Right lobe of liver (tissue), 6 donors: ENCODE data around the gene PLS1. TPM values are rescaled to one million over a fixed set of nuclear protein-coding genes. Genes with fewer than 3 reads are reported as not detected.
"Not testable (repeated sequence)": the region's sequence is repeated elsewhere in the genome, so short reads cannot be mapped to it uniquely, and the experiment has no call there.

Source experiments
- ATAC-seq, 4 donors: fragments of 200-7000 bp; cut with Tn5 transposase; one replicate each; pipeline ENCODE4 v1.9.1; 2020; ENCODE audit warnings: mild to moderate bottlenecking in 4 of 4, moderate library complexity in 4 of 4
- DNase-seq, 3 donors: peaks; one replicate each; pipeline ENCODE4 v3.0.0-alpha.2; 2020
- H3K27ac ChIP-seq, 3 donors: fragments of 200-600 bp; one replicate each; pipeline ENCODE4 v1.8.0; 2022
- H3K27me3 ChIP-seq, 2 donors: fragments of 200-600 bp; one replicate each; pipeline ENCODE4 v1.8.0; 2022
- H3K36me3 ChIP-seq, 4 donors: fragments of 200-600 bp; sonication (generic) in 1 of 4; one replicate each; pipeline versions ENCODE4 v1.5.1 to v1.8.0; 2017 to 2022; ENCODE audit warnings: control low read depth in 1 of 4
- H3K4me1 ChIP-seq, 4 donors: fragments of 200-600 bp; sonication (generic) in 1 of 4; one replicate each; pipeline versions ENCODE4 v1.5.1 to v1.8.0; 2017 to 2022; ENCODE audit warnings: control low read depth in 1 of 4
- H3K4me3 ChIP-seq, 3 donors: fragments of 200-600 bp; one replicate each; pipeline ENCODE4 v1.8.0; 2022
- H3K9me3 ChIP-seq, 4 donors: fragments of 200-600 bp; sonication (generic) in 1 of 4; one replicate each; pipeline versions ENCODE4 v1.5.1 to v1.8.0; 2017 to 2022; ENCODE audit warnings: control low read depth in 1 of 4
- POLR2A ChIP-seq: fragments of 450-650 bp; IDR thresholded peaks from one replicate; pipeline ENCODE4 v1.6.1; 2017; ENCODE audit warnings: antibody characterized with exemption, mild to moderate bottlenecking
- WGBS: methylation state at CpG from one replicate; pipeline ENCODE4 v1.1.6; 2018; ENCODE audit warnings: low coverage, low lambda C conversion rate; ENCODE audit not compliant: insufficient coverage; ENCODE audit errors: missing lambda C conversion rate; 5-methylcytosine and 5-hydroxymethylcytosine counted together
- intact Hi-C, 2 donors: fragments of 100-400 bp; cut with DNase I; formaldehyde crosslinking; loops; one replicate each; pipeline versions ENCODE4 v1.11.2 to v1.14.1; 2022
- total RNA-seq, 6 experiments: library from RNA; depleted of rRNA in 2 of 6; stranded (reverse); fragments of >200 nt in 2 of 6; fragmentation: NEBNext Ultra II Directional in 3 of 6; extraction: Animal tissue kit (Norgen Biotek cat#: 25700) in 3 of 6; gene quantifications; one replicate each; pipeline versions ENCODE4 v1.1.0 to v1.2.4, GENCODE V29; 2016 to 2023
- TF ChIP-seq, protein P1 (sequence below), 4 donors: fragments of 200-600 bp in 3 of 4; fragments of 450-650 bp in 1 of 4; IDR thresholded peaks; one replicate each; pipeline versions ENCODE4 v1.5.1 to v1.8.0; 2016 to 2022; ENCODE audit warnings: antibody characterized with exemption in 4 of 4, mild to moderate bottlenecking in 2 of 4
- donor health status: DM: no; HTN: yes; CAD: no.
- donor health status: DM: no; HTN: no; CAD: no.
- donor health status: DM: no; HTN: no; CAD: no.
- donor health status: DM: no; HTN: yes; CAD: no.
- donor health status: DM: no; HTN: yes; CAD: no.

PLS1 gene
- total RNA-seq, 6 experiments from 2014 or later: 13.0 to 30.5 (median 18.2) TPM

DNA sequence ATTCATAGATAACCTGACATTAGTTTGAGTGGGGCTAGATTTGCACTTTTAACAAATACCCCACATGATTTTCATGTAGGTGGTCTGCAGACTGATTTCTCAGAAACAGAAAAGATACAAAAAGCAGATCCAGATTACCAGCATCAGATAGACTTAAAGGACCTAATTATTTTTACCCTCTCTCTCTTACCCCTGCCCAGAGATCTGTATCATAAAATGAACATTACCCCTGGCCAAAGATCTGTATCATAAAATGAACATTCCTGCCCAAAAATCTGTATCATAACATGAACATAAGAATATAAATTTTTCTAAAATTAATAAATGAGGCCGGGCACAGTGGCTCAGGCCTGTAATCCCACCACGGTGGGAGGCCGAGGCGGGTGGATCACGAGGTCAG lies 113.0 kb downstream of the PLS1 start:
- Histone ChIP-seq H3K27ac (no peak overlapping the region), H3K9me3 (no peaks in the 10 kb centered on the region), H3K36me3 (no peaks in the 10 kb centered on the region), H3K27me3 (no peaks in the 10 kb centered on the region), H3K4me1 (no peaks in the 10 kb centered on the region), H3K4me3 (no peak overlapping the region)
- no peak for DNase-seq
- intact Hi-C loops: no loop called here
- ATAC-seq: no peak
- 91% methylated on average over 5 of the region's 5 CpGs for WGBS
- TF ChIP-seq, protein P1, sequence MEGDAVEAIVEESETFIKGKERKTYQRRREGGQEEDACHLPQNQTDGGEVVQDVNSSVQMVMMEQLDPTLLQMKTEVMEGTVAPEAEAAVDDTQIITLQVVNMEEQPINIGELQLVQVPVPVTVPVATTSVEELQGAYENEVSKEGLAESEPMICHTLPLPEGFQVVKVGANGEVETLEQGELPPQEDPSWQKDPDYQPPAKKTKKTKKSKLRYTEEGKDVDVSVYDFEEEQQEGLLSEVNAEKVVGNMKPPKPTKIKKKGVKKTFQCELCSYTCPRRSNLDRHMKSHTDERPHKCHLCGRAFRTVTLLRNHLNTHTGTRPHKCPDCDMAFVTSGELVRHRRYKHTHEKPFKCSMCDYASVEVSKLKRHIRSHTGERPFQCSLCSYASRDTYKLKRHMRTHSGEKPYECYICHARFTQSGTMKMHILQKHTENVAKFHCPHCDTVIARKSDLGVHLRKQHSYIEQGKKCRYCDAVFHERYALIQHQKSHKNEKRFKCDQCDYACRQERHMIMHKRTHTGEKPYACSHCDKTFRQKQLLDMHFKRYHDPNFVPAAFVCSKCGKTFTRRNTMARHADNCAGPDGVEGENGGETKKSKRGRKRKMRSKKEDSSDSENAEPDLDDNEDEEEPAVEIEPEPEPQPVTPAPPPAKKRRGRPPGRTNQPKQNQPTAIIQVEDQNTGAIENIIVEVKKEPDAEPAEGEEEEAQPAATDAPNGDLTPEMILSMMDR (IDR thresholded peaks at IDR 0.05): no peak
- no peak for TF ChIP-seq POLR2A

DNA sequence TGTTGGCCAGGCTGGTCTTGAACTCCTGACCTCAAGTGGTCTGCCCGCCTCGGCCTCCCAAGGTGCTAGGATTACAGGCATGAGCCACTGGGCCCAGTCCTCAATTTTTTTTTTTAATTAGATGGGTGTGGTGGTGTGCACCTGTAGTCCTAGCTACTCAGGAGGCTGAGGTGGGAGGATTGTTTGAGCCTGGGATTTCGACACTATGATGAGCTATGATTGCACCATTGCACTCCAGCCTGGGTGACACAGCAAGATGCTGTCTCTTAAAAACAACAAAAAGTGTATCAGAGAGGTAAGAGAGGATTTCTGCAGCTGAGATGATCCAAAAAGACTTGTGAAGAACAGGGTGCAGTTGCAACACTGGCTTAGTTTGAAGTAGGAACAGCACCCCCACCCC lies 118.7 kb downstream of the PLS1 start:
- H3K4me3 ChIP-seq, H3K27me3 ChIP-seq, H3K9me3 ChIP-seq, ATAC-seq, H3K4me1 ChIP-seq, H3K27ac ChIP-seq, intact Hi-C loops, DNase-seq, H3K36me3 ChIP-seq: not testable (repeated sequence)
- 87% methylated on average over 3 of the region's 3 CpGs for WGBS

DNA sequence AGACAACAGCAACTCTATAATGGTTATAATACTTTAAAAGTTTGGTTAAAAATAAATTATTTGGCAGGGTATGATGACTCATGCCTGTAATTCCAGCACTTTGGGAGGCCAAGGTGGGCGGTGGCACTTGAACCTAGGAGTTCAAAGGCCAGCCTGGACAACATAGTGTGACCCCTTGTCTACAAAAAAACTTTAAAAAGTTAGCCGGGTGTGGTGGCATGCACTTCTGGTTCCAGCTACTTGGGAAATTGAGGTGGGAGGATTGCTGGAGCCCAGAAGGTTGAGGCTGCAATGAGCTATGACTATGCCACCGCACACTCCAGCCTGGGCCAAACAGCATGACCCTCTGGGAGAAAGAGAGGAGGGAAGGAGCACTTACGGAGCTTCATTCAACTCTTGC lies 119.9 kb downstream of the PLS1 start:
- Histone ChIP-seq H3K4me1 (no peaks in the 10 kb centered on the region), H3K27me3 (no peaks in the 10 kb centered on the region), H3K36me3 (no peaks in the 10 kb centered on the region), H3K27ac (no peak overlapping the region), H3K9me3 (no peaks in the 10 kb centered on the region), H3K4me3 (no peak overlapping the region)
- WGBS: 80% methylated on average over 3 of the region's 4 CpGs
- ATAC-seq: no peak
- intact Hi-C loops: no loop called here
- DNase-seq: no peak
- TF ChIP-seq POLR2A: no peak
- TF ChIP-seq, protein P1 (IDR thresholded peaks at IDR 0.05): no peak

DNA sequence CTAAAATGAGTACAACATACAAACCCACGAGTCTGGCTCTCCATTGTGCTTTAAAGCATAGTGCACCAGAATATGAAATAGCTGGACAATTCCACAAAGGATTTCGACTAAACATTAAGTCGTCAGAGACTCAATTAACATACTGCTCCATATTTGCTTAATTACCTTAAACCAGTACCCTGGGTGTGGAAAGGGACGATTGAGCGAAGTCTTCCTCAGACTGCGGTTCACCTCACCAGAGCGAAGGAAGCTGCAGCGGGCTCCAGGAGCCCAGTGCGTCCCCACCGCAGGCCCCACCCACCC lies 127.4 kb downstream of the PLS1 start:
- Histone ChIP-seq H3K4me3 (peak overlapping the region; percentile 49 to 56 (median 55)), H3K4me1 (no peaks in the 10 kb centered on the region), H3K9me3 (no peaks in the 10 kb centered on the region), H3K36me3 (no peaks in the 10 kb centered on the region), H3K27ac (no peak overlapping the region), H3K27me3 (peaks cover 0 to 11% of the 10 kb centered on the region in 2 donors)
- TF ChIP-seq, protein P1 (IDR thresholded peaks at IDR 0.05): no peak
- no peak for TF ChIP-seq POLR2A
- DNase-seq (no peak), ATAC-seq (no peak)
- 4% methylated on average over 7 of the region's 10 CpGs for WGBS
- intact Hi-C loops: no loop called here

DNA sequence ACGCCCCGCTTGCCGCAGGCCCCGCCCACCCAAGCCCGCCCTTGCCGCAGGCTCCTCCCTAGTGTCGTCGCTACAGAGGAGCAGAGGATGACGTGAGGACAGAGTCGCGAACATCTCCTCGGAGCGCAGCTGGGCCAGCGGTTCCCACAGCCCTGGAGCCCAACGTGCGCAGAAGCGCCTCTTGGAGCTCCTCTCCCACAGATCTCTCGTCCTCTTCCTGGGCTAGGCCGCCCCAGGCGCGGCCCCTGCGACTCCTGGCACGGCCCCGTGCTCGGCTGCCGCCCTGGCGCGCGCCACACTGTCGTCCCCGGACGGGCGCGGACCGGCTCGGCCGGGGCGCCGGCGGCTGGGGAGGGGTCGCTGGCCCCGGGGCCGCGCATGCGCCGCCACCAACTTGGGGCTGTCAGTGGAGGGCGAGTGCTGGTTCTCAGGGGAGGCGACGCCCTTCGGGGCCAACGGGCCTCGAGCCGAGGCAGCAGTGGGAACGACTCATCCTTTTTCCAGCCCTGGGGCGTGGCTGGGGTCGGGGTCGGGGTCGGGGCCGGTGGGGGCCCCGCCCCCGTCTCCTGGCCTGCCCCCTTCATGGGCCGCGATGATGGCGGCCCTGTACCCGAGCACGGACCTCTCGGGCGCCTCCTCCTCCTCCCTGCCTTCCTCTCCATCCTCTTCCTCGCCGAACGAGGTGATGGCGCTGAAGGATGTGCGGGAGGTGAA lies 127.9 kb downstream of the PLS1 start, which contains the start of gene TRPC1:
TRPC1 (plus strand) TSS at position 67 of the 714 bp plus-strand sequence; CDS start at position 593, 526 bp downstream.
- peak within 1 kb of the TSS; percentile 34 to 53 (median 47) for H3K27ac ChIP-seq
- no peaks in the 10 kb centered on the region for H3K4me1 ChIP-seq
- WGBS: 0% methylated on average over 1 of the region's 73 CpGs
- TF ChIP-seq, protein P1 (IDR thresholded peaks at IDR 0.05): no peak
- TF ChIP-seq POLR2A: peak; percentile 58
- DNase-seq (peak; percentile 65 to 77 (median 70)), ATAC-seq (peak; percentile 94 to 96 (median 96))
- H3K4me3 ChIP-seq: peak within 1 kb of the TSS; percentile 49 to 56 (median 55)
- H3K27me3 ChIP-seq: peaks cover 0 to 11% of the 10 kb centered on the region in 2 donors
- H3K36me3 ChIP-seq: no peaks in the 10 kb centered on the region
- intact Hi-C loops: no loop called here
- H3K9me3 ChIP-seq: no peaks in the 10 kb centered on the region
